HTERT RPE-1 (cell line): ENCODE measurements around the gene HIVEP3.

ENCODE experiments used
- in situ Hi-C: fragments of 300-500 bp; cut with MboI; formaldehyde crosslinking; loops from 4 replicates; pipeline ENCODE4 v1.14.3; 2020; ENCODE audit warnings: low sequenced_read_pairs

Gene HIVEP3

GRCh38 chr1:41766546-41766945 lies 152.2 kb downstream of the HIVEP3 start:
- in situ Hi-C loops, result no loop called here

DNA sequence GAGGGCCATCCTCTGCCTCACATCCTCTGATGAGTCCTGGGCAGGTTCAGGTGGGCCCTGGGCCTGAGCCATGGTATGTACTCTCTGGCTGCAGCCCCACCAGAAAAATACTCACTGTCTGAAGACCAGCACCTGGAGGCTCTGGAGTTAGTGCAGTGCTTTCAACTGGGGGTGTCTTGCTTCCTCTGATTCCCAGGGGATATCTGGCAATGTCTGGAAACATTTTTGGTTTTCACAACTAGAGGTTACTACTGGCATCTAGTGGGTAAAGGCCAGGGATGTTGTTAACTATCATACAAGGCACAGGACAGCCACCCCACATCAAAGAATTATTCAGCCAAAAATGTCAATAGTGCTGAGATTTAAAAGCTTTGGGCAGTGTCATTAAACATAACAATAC lies 152.7 kb downstream of the HIVEP3 start:
- in situ Hi-C loops, result no loop called here

DNA sequence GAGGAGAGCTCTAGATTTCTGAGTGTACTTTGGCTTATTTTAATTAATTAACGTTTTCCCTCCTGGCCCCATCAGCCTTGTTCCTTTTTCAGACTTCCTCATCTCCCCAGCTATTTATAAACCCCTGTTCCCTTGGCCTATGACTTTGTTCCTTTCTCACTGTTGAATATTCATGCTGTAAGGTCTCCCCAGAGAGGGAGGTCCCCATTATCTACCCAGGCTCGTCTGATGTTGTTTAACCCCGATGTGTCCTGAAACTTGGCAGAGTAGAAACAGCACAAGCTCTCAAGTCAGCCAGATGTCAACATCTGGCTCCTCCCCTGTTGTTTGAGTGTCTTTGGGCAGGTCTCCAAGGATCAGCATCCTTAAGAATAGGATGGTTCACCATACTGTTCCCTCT lies 153.6 kb downstream of the HIVEP3 start:
- in situ Hi-C loops, result no loop called here

DNA sequence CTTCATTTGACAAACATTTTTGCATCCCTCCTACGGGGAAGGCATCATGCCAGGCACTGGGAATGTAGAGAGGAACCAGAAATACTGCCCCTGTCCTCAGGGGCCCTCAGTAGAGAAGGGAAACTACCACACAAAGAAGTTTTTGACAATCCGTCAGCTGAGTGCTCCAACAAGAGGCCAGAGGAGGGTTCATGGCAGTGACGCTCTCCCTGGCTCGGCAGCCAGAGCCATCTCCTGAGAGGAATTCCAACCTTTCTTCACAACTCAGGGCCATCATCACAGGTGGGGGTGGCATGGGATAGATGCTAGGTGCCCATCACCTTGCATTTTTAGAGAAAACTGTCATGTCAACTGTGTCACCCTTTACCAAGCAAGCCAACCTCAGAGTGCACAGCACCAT lies 154.1 kb downstream of the HIVEP3 start:
- in situ Hi-C loops, result no loop called here

- in situ Hi-C loops, result no loop called here
Measured at GRCh38 chr1:41762777-41763176, 155.9 kb downstream of the HIVEP3 start.

DNA sequence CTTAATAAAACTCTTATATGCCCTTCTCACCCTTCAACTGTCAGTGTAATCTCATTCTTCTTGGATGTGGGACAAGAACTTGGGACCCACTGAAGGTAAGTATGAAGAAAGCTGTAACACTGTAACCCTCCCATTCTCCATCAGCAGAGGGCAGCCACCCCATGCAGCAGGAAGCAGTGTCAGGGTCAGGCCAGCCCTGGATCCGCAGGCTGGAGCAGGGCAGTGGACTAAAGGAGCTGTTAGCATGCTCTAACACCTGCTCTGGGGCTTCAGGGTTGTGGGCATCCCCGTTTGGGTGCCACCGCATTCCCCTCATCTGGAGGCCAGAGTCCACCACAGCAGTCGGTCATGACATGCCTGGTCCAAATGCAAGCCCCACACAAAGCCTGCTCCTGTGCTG lies 156.5 kb downstream of the HIVEP3 start:
- in situ Hi-C loops, result no loop called here

GRCh38 chr1:41758904-41759548 lies 159.7 kb downstream of the HIVEP3 start:
- in situ Hi-C loops, result no loop called here

DNA sequence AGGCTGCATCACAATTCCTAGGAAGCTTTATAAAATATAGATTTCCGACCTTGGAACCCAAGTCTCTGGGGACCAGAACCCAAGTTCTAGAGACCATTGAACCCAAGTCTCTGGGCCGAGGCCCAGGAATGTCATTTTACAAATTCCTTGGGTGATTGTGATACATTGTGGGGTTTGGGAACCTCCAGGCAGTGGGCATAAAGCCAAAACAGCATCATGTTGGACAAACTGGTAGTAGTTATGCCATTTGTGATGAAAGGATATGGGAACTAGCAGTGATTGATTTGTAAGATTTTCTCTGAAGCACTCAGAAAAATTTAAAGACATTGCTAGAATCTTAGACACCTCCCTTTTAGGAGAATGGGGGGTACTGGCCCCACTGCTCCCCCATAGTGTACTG lies 160.2 kb downstream of the HIVEP3 start:
- in situ Hi-C loops, result no loop called here

DNA sequence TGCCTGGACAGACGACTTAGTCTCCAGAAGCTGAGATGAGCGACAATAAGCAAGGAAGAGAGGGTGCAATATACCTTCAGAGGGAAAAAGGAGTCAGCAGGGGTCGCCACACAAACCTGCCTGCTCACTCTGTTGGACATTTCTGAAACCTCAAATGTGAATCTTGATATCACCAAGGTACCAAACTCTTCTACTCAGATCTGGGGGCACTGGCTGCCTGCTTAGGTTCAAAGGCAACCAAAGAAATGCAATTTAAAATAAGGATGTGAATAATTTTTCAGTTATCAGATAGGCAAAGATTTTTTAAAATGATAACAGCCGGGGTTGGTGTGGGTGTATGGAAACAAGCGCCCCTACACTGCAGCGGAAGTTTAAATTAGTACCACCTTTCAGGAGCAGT lies 164.2 kb downstream of the HIVEP3 start:
- in situ Hi-C loops, result no loop called here

DNA sequence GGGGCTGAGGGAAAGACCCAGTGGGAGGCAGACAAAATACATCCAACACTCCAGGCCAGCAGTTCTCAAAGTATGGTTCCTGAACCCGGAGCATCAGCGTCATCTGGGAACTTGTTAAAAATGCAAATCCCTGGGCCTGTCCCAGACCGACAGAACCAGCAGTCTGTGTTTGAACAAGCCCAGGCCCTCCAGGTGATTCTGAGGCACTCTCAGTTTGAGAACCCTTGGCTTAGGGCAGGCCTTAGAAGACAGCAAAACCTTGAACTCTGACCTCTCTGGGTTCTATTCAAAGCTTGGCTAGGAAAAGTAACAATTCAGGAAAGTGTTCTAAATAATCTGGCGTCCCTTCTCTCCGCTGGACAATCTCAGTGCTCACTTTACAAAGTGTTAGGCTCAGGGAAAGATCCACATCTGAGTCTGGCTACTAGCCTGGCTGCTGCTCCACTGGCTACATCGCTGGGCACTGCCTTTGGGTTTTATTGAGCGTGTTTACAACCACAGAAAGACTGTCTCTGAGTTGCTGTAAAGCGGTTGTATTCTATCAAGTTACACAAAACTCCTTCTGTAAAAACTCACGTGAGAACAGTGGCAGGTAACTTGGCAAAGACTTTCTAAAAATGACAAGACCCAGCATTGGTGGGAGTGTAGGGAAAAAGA lies 166.1 kb downstream of the HIVEP3 start:
- in situ Hi-C loops, result no loop called here

- in situ Hi-C loops, result no loop called here
Measured at GRCh38 chr1:41751804-41752513, 166.8 kb downstream of the HIVEP3 start.

DNA sequence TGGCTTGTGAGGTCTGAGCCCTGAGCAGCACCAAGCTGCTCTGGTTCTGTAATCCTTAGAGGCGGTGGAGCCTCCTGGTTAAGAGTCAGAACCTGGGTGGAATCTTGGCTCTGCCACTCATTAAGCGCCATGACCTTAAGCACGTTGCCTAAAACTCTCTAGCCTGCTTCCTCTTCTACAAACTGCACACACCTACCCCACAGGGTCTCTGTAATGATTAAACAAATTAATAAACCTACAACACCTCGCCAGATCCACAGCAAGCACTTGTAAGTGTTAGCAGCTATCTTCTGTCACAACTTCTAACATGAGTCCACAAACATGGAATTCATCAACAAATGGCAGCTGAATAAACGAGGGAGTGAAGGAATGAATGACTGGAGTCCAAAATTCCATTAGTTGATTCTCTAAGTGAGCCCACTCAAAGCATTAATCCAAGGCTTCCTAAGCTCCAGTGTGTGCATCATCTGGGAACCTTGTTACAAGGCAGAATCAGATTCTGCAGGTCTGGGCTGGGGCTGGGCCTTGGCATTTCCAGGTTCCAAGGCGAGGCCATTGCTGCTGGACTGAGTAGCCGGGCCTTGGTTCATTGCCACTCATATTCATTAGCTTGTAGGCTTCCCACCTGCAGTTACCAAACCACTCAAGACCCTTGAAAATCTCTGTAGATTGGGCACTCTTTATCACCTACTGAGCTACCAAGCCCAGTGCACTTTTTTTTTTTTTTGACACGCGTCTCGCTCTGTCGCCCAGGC lies 168.6 kb downstream of the HIVEP3 start:
- in situ Hi-C loops, result no loop called here

- in situ Hi-C loops, result no loop called here
Measured at GRCh38 chr1:41745022-41745421, 173.7 kb downstream of the HIVEP3 start.

DNA sequence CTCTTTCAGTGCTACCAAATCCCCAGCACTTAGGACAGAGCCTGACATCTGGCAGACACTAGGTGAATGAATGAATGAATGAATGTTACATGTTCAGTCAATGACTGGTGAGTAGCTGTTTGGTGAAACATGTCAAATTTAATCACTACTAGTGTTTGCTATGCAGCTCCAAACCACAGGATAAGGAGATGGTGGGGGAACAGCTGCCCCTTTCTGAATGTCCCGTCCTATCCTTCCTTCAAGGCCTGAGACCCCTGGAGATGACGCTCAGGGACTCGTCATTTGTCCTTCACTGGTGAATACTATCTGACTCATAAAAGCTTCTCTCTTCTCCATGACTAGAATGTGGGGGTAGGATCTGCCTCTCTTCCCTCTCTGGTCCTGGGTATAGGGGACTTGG lies 175.4 kb downstream of the HIVEP3 start:
- in situ Hi-C loops, result no loop called here

GRCh38 chr1:41742219-41742618 lies 176.5 kb downstream of the HIVEP3 start:
- in situ Hi-C loops, result no loop called here

GRCh38 chr1:41741244-41741643 lies 177.5 kb downstream of the HIVEP3 start:
- in situ Hi-C loops, result no loop called here

DNA sequence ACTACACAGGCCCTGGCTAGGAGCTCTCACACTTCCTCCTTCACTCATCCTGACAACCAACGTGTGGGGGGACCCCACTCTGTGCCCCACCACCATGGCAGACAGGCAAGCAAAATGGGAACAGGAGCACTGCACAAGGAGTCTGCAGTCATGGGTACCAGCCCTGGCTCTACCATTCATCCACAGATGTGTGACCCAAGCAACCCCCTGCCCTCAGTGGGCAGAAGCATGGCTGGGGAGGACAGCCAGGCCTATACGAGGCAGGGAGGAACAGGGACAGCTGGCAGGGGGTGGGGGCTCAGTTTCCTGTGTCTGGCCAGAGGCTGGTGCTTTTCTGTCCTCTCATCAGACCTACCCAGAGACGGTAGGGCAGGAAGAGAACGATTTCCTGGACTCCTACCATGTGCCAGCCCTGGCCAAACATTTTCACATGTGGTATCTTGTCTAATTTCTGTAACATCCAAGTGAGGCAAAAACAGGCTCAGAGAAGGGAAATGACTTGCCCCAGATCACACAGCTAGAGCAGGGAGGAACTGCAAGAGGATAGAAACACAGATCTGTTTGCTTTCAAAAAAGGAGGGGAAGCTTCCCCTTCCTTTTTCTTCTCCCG lies 178.0 kb downstream of the HIVEP3 start:
- in situ Hi-C loops, result no loop called here

- in situ Hi-C loops, result no loop called here
Measured at GRCh38 chr1:41740058-41740457, 178.7 kb downstream of the HIVEP3 start.

DNA sequence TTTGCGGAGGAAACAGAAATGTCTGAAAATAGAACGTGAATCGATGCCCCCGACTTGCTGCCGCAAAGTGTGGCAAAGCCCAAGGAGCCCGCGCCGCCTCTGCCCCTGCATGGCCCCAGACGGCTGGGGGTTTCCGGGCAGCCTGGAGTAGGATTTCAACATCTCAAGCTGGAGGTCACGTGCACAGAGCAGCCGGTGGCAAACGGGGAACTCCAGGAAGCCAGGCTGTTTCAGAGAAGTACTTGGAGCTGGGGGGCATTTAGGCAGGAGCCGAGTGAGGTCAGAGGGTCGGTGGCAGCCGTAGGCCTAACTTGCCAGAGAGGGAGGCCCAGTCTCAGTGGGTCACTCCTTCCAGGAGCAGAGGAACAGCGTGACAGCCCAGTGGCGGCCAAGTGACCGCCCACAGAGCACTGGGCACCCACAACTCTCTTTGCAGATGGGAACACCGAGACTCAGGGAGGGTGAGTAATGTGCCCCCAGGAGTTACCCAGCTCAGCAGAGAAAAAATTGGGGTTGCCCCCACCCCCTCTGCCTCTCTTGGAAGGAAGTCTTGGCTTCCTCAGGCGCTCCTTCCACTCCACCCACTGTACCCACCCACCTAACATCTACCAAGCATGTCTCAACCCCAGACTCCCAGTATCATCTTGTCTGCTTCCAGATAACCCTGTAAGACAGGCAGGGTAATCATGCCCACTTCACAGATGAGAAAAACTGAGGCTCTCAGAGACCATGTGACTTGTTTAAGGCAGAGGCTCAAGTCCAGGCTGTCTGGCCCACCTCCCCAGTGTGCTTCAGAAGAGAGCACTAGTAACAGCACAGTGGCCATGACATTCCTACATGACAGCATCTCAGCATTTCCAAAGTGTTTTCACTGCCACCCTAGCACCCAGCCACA lies 179.4 kb downstream of the HIVEP3 start:
- in situ Hi-C loops, result no loop called here

GRCh38 chr1:41738475-41738874 lies 180.2 kb downstream of the HIVEP3 start:
- in situ Hi-C loops, result no loop called here
